HG02938 (cell line): ENCODE results near the gene FASTKD1.

Experiments
- ATAC-seq: cut with Tn5 transposase; IDR thresholded peaks from one replicate; pipeline ENCODE4 v1.9.1; 2021; ENCODE audit warnings: mild to moderate bottlenecking, moderate library complexity; ENCODE audit not compliant: unreplicated experiment

The FASTKD1 gene

GRCh38 chr2:169509298-169509885, 64.3 kb downstream of the FASTKD1 start, which contains the start of gene KLHL41:
KLHL41 (plus strand) TSS chr2:169509702; CDS start chr2:169509779, 77 bp downstream.
- ATAC-seq, result no peak

GRCh38 chr2:169507698-169508097, 66.0 kb downstream of the FASTKD1 start:
- no peak for ATAC-seq

GRCh38 chr2:169504651-169505050, 69.0 kb downstream of the FASTKD1 start:
- no peak for ATAC-seq

GRCh38 chr2:169495310-169495928, 78.2 kb downstream of the FASTKD1 start:
- no peak for ATAC-seq

DNA sequence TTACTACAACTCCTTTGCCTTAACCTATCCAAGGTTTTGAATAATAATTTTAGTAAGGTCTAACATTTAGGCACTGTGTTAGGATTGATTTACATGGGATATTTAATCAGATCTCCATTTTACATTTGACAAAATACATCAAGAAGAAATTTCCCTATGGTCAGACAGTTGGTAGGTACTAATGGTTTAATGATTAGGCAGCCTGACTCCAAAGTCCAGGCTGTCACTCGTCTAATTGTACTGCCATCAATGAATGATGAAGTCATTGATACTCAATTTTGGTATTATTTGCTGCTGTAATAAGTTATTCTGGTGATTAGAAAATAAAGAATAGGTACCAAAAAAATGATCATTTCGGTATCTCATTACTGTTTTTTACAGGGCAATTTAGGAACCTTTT, 80.3 kb downstream of the FASTKD1 start:
- no peak for ATAC-seq

DNA sequence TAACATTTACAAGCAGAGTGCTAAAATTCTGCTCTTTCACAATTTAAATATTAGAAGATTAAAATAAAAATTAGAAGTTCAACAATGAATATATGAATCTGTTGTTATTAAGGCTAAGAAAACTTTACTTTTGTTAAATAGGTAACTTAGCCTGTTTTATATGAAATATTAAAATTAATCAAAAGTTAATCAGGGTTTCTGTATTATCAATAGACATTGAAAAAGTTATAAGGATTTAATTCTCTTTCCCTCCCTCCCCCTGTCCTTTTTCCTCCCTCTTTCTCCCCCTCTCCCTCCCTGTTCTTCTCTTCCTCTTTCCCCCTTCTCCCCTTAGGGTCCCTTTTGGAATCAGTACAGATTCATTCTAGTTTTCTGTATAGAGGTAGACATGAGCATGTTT, 82.3 kb downstream of the FASTKD1 start:
- ATAC-seq, result no peak

DNA sequence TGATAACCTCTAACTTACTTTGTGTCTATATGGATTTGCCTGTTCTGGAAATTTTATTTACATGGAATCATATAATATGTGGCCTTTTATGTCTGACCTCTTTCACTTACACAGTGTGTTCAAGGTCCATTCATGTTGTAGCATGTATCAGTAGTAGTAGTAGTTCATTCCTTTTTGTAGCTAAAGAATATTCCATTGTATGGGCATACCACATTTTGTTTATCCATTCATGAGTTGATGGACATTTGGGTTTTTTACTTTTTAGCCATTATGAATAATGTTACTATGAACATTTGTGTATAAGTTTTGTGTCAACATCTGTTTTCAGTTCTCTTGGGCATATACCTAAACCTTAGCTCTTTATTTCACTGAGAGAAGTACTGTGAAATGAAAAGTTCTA, 82.8 kb downstream of the FASTKD1 start:
- no peak for ATAC-seq

DNA sequence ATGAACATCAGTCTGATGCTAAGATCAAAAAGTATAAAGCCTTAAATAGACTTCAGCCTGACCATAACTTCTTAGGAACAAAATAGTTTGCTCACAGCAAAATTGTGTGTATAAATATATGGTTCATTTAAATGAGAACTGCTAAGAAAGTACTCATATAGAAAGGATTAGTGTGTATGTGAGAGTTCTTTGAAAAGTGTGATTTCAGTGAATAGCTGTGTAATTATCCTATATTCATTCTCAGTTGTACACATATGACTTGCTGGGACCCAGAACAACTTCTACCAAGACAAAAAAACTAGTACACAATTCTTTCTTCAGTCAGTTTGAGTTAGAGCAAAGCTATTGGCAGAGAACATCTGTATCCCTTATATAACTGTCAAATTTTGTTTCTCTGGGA, 87.2 kb downstream of the FASTKD1 start:
- no peak for ATAC-seq

GRCh38 chr2:169485650-169486138, 88.0 kb downstream of the FASTKD1 start:
- no peak for ATAC-seq

DNA sequence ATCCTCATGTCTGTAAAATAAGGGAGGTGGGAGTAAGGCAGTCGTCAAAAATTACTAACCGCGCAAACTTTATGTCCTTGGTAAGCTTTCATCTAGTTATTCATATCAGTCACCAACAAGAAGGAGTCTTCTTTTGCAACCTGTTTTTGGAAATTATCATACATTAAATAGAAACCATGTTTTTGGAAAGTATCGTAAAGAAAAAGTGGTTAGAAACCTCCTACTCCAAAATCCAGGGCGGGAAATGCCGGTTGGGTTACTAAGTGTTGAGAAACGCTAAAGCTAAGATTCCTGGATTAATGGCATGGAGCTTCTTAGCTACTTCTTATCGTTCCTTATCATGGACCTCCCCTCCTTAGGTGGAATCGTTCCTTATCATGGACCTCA, 93.6 kb downstream of the FASTKD1 start:
- no peak for ATAC-seq
